Esophagus squamous epithelium (tissue), 4 donors: Measurements from ENCODE around the gene NQO1.

Experiments
- CTCF ChIP-seq, 6 experiments: fragments of 450-650 bp in 4 of 6; fragments of 200-600 bp in 2 of 6; sonication (generic) in 2 of 6; IDR thresholded peaks; one replicate each; pipeline ENCODE4 v1.5.1; 2016 to 2019; ENCODE audit warnings: antibody characterized with exemption in 6 of 6, mild to moderate bottlenecking in 4 of 6, moderate library complexity in 4 of 6
- POLR2A ChIP-seq, 4 donors: fragments of 450-650 bp; IDR thresholded peaks; one replicate each; pipeline ENCODE4 v1.6.1; 2017; ENCODE audit warnings: antibody characterized with exemption in 4 of 4, mild to moderate bottlenecking in 4 of 4, moderate library complexity in 3 of 4

- TF ChIP-seq CTCF (IDR thresholded peaks at IDR 0.05) (no peak), POLR2A (IDR thresholded peaks at IDR 0.05) (no peak)
Measured at GRCh38 chr16:69768666-69769065, 42.3 kb upstream of the NQO1 start.
